Effector memory CD8-positive, alpha-beta T cell (primary cell): ENCODE measurements around the gene DNAJC17.
A peak's percentile ranks its signal among the peaks of the same experiment; 100 is the strongest.

Source experiments
- ATAC-seq: fragments of 150-1000 bp; cut with Tn5 transposase; replicated peaks from 2 replicates; pipeline ENCODE4 v1.10.0; 2021; ENCODE audit warnings: mild to moderate bottlenecking, moderate library complexity
- DNase-seq, 3 experiments: peaks; one replicate each; pipeline ENCODE4 v3.0.0; 2021
- H3K27ac Mint-ChIP-seq, 2 donors: one replicate each; pipeline ENCODE4 v1.8.0; 2022; ENCODE audit warnings: mild to moderate bottlenecking in 2 of 2, mixed read lengths in 2 of 2, moderate library complexity in 2 of 2
- H3K27me3 Mint-ChIP-seq, 2 donors: one replicate each; pipeline ENCODE4 v1.8.0; 2022; ENCODE audit warnings: mixed read lengths in 2 of 2
- H3K36me3 Mint-ChIP-seq: one replicate; pipeline ENCODE4 v1.8.0; 2022; ENCODE audit warnings: mild to moderate bottlenecking, moderate library complexity, mixed read lengths; ENCODE audit not compliant: insufficient read depth
- H3K4me1 Mint-ChIP-seq, 2 donors: one replicate each; pipeline ENCODE4 v1.8.0; 2022; ENCODE audit warnings: low read depth in 2 of 2, mixed read lengths in 2 of 2
- H3K4me3 Mint-ChIP-seq, 2 donors: one replicate each; pipeline ENCODE4 v1.8.0; 2022; ENCODE audit warnings: mild to moderate bottlenecking in 2 of 2, mixed read lengths in 2 of 2, moderate library complexity in 2 of 2
- H3K9me3 Mint-ChIP-seq, 2 donors: one replicate each; pipeline ENCODE4 v1.8.0; 2022; ENCODE audit warnings: mixed read lengths in 2 of 2

Gene DNAJC17

DNA sequence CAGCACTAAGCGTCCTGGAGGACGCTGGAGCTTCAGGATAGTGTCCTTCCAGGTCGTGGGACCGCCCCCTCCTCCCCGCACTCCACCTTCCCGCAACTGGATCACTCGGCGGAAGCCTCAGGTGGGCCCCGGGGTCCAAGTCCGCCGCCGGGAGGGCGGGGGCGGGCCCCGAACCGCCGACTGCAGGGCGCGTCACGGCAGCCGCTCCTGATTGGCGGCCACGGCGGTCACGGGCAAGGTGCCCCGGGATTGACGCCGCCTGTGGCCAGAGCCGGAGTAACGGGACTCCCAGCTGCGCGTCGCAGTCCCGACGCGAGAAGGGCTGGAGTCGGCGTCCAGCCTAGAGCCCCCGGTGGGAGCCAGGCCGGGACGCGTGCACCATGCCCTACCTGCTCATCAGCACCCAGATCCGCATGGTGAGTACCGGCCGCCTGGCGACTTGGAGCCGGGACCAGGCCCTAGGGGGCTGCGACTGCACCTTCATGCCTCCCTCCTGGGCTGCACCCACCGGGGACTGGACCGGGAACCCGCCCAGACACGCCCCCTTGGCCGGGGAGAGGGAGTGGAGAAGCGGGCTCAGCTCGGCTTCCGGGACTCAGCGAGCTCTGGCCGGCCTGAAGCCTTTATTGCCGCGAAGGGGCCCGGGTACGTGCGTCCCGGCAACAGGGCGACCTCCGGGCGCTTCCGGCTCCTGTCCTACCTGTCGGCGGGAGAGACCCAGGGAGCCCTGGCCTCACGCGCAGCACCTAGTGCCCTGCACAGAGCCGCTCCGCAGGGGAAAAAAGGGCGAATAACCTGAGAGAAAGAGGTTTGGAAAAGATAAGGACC lies 43.3 kb downstream of the DNAJC17 start, which contains the start of gene GCHFR:
Gene GCHFR, plus strand, starts transcription at position 268 of the 828 bp plus-strand sequence. Its CDS starts 113 bp downstream, at position 381.
- H3K9me3 Mint-ChIP-seq = no peaks in the 10 kb centered on the region
- H3K4me3 Mint-ChIP-seq = peak within 1 kb of the TSS; percentile 78 to 87
- H3K27me3 Mint-ChIP-seq = no peaks in the 10 kb centered on the region
- H3K36me3 Mint-ChIP-seq = peaks cover 10% of the 10 kb centered on the region
- peak; percentile 30 for ATAC-seq
- H3K4me1 Mint-ChIP-seq = peaks cover 17 to 35% of the 10 kb centered on the region in 2 donors
- peak; percentile 42 to 45 (median 45) for DNase-seq
- H3K27ac Mint-ChIP-seq = peak within 1 kb of the TSS; percentile 92 to 93

DNA sequence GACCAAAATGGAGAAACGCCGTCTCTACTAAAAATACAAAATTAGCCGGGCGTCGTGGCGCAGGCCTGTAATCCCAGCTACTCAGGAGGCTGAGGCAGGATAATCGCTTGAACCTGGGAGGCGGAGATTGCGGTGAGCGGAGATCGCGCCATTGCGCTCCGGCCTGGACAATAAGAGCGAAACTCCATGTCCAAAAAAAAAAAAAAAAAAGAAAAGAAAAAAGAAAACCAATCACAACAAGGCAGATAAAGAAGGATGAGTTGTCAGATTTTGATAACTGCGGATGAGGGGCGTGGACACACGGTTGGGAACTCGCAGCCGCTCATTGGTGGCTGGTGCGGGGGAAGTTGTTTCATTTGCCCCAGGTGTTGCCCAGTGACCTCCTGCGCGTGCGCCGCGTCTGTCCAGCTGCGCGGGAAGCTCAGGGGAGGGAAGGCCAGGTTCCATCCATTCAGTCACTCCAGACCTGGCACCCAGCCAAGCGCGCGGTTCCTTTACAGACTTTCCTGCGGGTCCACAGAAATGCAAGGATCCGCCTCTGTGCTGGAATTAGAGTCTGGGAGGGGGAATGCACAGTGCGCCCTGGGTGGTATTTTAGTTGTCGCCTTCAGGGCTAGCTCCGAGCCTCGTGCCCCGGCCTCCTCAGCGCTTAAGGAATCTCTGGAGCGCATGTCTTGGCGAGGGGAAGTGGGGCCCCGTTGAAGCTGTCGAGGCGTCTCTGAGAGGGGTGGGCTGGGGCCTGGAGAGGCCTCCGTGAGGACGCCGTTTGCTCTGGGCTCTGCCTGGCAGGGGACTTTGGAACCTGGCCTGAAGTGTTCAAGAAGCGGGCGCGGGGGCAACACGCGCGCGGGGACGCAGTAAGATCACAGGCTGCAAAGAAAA lies 44.1 kb downstream of the DNAJC17 start:
- peaks cover 13 to 27% of the 10 kb centered on the region in 2 donors for H3K4me1 Mint-ChIP-seq
- H3K27me3 Mint-ChIP-seq = no peaks in the 10 kb centered on the region
- peaks cover 10% of the 10 kb centered on the region for H3K36me3 Mint-ChIP-seq
- peak overlapping the region; percentile 92 to 93 for H3K27ac Mint-ChIP-seq
- peak overlapping the region; percentile 78 to 87 for H3K4me3 Mint-ChIP-seq
- no peaks in the 10 kb centered on the region for H3K9me3 Mint-ChIP-seq
- ATAC-seq (no peak), DNase-seq (no peak)

DNA sequence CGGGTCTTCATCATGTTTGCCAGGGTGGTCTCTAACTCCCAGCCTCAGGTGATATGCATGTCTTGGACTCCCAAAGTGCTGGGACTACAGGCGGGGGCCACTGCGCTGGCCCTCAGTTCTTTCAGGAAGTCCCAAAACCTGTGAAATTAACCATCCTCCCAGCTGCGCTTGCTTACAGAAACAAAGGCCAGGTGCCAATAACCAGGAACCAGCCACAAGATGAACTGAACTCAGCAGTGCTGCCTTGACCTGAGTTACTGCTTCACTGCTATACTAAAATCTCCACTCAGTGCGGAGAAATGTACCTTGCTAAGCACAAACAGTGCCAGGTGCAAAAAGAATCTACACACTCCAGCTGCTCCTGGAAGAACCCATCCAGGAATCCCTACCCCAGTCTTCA lies 47.3 kb downstream of the DNAJC17 start:
- Mint-ChIP-seq H3K9me3 (no peaks in the 10 kb centered on the region), H3K27ac (no peak overlapping the region)
- no peak for ATAC-seq

DNA sequence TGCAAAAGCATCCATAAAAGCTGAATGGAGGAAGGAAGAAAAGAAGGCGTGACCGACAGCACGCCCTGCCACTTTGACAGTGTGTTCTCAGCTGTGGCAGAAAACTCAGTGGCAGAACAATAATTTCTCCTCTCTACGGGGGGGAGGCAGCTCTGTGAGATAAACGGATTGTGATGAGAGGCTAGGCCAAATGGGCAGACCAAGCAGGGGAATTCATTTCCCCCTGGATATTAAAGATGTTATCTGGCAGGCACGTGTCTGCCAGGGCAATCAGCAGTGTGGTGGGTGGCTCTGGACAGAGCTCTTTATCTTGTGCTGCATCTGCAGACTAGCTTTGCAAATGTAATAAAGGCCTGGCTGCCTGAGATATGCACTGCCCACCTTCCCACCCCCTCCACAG lies 50.3 kb downstream of the DNAJC17 start:
- H3K36me3 Mint-ChIP-seq = peaks cover 19% of the 10 kb centered on the region
- DNase-seq = no peak
- H3K27me3 Mint-ChIP-seq = no peaks in the 10 kb centered on the region
- H3K27ac Mint-ChIP-seq = peak overlapping the region; percentile 15 to 51
- no peaks in the 10 kb centered on the region for H3K9me3 Mint-ChIP-seq
- H3K4me3 Mint-ChIP-seq = peak overlapping the region; percentile 37 to 99
- H3K4me1 Mint-ChIP-seq = peaks cover 24 to 27% of the 10 kb centered on the region in 2 donors
- ATAC-seq = no peak

More for the DNA sequence above, 47.3 kb downstream of the DNAJC17 start:
- H3K4me1 Mint-ChIP-seq = peaks cover 8 to 16% of the 10 kb centered on the region in 2 donors
- H3K4me3 Mint-ChIP-seq = no peak overlapping the region
- no peak for DNase-seq
- peaks cover 6% of the 10 kb centered on the region for H3K36me3 Mint-ChIP-seq
- no peaks in the 10 kb centered on the region for H3K27me3 Mint-ChIP-seq

DNA sequence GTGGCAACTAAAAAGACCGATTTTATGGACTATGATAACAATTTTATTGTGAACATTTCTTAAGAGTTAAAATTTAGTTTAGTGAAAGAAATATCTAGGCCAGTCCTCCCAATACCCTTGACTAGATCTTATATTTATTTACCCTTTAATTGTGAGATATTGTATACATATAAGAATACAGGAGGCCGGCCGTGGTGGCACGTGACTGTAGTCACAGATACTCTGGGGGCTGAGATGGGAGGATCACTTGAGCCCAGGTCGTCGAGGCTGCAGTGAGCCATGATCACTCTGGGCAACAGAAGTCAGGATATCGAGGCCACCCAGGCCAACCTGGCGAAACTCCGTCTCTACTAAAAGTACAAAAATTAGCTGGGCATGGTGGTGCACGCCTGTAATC lies 51.5 kb downstream of the DNAJC17 start:
- Mint-ChIP-seq H3K4me1 (peaks cover 24 to 30% of the 10 kb centered on the region in 2 donors), H3K27me3 (no peaks in the 10 kb centered on the region), H3K36me3 (peaks cover 27% of the 10 kb centered on the region), H3K9me3 (no peaks in the 10 kb centered on the region), H3K27ac (peak overlapping the region; percentile 95 to 98), H3K4me3 (peak overlapping the region; percentile 95 to 99)
- no peak for DNase-seq
- ATAC-seq = no peak

DNA sequence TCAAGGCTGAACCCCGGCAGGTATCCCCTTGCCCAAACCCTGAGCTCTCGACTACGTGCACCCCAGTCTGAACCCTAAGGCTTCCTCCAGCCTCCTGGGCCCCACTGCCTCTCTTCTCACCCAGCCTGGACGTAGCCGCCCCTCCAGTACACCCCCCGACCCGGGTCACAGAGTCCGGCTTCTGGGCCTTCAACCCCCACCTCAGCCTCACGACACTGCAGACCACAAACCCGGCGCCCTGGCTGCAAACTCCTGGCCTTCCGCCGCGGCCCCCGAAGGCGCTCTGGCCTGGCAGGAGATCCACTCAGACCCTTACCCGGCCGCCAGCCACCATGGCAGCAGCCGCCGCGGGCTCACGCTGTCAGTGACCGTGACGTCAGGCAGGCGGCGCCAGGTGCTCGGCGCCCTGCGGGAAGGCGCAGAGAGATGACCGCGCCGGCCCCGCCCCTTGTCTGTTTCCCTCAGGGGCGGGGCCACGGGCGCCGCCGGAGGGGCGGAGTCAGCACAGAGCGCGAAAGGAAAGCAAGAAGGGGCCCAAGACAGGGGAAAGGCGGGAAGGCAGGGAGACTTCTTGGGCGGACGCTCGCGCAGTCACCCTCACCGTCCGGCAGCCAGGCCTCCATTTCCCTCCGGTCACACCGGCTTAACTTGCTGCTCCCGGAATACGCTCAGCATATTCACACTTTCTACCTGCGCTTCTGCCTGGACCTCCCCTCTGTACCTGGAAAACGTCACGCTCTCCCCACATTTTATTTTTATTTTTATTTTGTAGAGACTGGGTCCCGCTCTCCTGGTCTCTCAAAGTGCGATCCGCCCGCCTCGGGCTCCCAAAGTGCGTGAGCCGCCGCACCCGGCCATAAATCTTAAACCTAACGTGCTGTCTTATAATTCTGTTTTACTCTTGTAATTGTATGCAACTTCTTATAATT lies 52.1 kb downstream of the DNAJC17 start, which contains the start of gene RMDN3:
Gene RMDN3, minus strand, starts transcription at position 372 of the 929 bp plus-strand sequence. CDS start 471 bp downstream, outside the sequence.
- Mint-ChIP-seq H3K27ac (peak within 1 kb of the TSS; percentile 95 to 98), H3K4me1 (peaks cover 24 to 30% of the 10 kb centered on the region in 2 donors), H3K27me3 (no peaks in the 10 kb centered on the region), H3K9me3 (no peaks in the 10 kb centered on the region), H3K4me3 (peak within 1 kb of the TSS; percentile 95 to 99), H3K36me3 (peaks cover 32% of the 10 kb centered on the region)
- ATAC-seq (peak; percentile 86), DNase-seq (peak; percentile 91 to 92 (median 92))

DNA sequence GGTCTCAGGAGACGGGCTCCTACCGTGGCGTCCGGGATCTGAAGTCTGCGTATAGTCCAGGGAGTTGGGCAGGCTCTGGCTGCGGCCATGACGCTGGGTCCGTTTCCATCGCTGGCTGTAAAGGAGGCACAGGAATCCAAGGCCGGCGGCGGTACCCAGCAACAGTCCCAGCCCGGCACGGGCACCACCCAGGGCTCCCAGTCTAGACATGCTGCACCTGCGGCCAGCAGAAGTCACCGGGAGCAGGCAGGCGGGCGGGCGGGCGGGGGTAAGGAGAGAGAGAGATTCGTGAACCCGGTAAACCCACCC lies 52.7 kb downstream of the DNAJC17 start:
- Mint-ChIP-seq H3K27me3 (no peaks in the 10 kb centered on the region), H3K9me3 (no peaks in the 10 kb centered on the region), H3K4me3 (peak overlapping the region; percentile 95 to 99), H3K4me1 (peaks cover 24 to 33% of the 10 kb centered on the region in 2 donors), H3K27ac (peak overlapping the region; percentile 95 to 98), H3K36me3 (peaks cover 36% of the 10 kb centered on the region)
- ATAC-seq (peak; percentile 26), DNase-seq (peak in 1 of 3 experiments; percentile 32)

DNA sequence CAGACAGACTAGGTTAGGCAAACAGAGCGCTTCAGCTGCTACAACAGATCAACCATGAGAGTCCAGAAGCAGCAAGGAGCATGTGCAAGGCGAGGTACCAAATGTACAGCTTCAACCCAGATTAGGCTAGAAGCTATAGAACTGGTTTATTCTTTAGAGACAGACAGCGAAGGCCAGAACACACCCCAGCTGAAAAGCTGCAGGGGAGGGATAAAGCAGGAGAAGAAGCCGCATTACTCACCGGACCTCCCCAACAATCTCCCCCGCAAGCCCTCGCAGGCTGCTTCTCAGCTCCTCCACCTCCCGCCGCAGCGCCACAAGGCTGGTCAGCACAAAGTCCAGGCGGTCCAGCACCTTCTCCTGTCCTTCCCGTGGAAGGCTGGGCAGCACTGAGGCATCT lies 55.5 kb downstream of the DNAJC17 start:
- no peaks in the 10 kb centered on the region for H3K27me3 Mint-ChIP-seq
- peaks cover 24 to 34% of the 10 kb centered on the region in 2 donors for H3K4me1 Mint-ChIP-seq
- peak overlapping the region; percentile 41 to 98 for H3K27ac Mint-ChIP-seq
- H3K36me3 Mint-ChIP-seq = peaks cover 39% of the 10 kb centered on the region
- DNase-seq = no peak
- no peak overlapping the region for H3K4me3 Mint-ChIP-seq
- H3K9me3 Mint-ChIP-seq = no peaks in the 10 kb centered on the region
- no peak for ATAC-seq

DNA sequence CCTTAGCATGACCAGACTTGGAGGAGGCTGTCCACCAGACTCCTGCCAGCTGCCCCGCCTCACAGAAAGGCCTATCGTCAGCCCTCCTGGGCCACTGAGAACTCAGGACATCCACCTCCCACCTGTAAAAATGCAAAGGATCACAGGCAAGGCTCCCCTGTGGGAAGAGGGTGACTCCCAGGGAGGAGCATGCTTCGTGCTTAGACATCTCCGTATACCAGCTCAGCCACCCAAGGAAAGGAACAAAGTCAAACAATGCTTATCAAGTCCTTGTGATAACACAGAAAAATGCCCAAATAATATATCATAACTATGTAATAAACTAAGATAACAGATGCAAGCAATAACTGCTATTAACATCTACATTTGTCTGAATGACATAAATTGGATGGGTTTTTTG lies 56.4 kb downstream of the DNAJC17 start:
- Mint-ChIP-seq H3K36me3 (peaks cover 39% of the 10 kb centered on the region), H3K4me3 (no peak overlapping the region), H3K9me3 (no peaks in the 10 kb centered on the region), H3K27ac (no peak overlapping the region), H3K27me3 (no peaks in the 10 kb centered on the region), H3K4me1 (peaks cover 24 to 34% of the 10 kb centered on the region in 2 donors)
- ATAC-seq = no peak
- DNase-seq = no peak

DNA sequence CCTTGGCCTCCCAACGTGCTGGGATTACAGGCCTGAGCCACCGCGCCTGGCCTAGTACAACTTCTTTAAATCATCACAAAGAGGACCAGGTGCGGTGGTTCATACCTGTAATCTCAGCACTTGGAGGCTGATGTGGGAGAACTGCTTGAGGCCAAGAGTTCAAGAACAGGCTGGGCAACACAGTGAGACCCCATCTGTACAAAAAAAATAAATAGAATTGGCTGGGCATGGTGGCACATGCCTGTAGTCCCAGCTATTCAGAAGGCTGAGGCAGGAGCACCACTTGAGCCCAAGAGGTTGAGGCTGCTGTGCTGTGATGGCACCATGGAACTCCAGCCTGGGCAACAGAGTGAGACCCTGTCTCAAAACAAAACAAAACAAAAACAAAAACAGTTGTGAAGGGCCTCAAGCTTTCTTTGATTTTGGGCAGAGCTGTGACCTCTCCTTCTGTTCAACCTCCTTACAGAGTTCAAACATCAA lies 58.1 kb downstream of the DNAJC17 start:
- Mint-ChIP-seq H3K9me3 (no peaks in the 10 kb centered on the region), H3K4me1 (peaks cover 27 to 36% of the 10 kb centered on the region in 2 donors), H3K4me3 (no peak overlapping the region), H3K27ac (no peak overlapping the region), H3K36me3 (peaks cover 40% of the 10 kb centered on the region), H3K27me3 (no peaks in the 10 kb centered on the region)
- ATAC-seq (no peak), DNase-seq (no peak)

DNA sequence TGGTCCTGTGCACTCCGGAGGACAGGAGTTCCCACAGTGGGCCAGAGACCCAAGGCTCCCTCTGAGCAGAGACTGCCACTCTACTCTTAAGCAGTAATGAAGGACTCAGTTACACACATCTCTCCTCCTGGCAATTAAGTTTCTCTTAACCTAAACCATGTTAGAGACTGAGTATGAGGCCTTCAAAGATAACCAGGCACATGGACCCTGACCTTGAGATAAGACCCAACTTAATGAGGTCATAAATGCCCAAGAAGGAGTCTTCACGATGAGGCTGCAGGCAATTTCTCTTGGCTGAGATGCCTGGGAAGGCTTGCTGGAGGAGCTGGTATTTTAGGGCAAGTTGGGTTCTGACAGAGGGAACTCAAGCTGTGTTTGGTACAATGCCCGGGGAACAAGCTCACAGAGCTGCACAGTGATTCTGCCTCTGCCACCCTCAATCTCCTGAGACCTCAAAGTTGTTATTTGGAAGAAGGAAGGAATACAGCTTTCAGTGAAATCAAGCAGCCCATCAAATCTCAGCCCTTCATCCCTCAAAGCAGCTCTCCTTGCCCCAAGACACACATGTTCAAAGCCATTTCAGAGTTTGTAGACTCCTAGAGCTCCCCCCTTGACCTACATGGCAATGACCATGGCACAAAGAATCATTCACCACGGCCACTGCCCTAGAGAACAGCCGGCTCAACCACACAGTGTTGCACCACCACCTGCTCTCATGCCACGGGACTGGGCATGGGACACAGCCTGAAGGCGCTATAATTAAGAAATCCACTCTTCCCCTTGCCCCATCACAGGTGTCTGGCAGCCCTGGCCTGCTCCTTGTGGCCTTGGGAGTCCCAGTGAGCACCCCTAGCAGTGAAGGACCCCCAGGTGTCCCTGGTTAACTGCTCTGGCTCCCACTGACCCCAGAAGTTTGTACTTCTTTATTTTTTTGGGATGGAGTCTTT lies 59.3 kb downstream of the DNAJC17 start:
- Mint-ChIP-seq H3K27me3 (no peaks in the 10 kb centered on the region), H3K36me3 (peaks cover 42% of the 10 kb centered on the region), H3K27ac (peak overlapping the region; percentile 41 to 98), H3K4me1 (peaks cover 25 to 35% of the 10 kb centered on the region in 2 donors), H3K4me3 (no peak overlapping the region), H3K9me3 (no peaks in the 10 kb centered on the region)
- DNase-seq (no peak), ATAC-seq (no peak)
